Posterior cingulate gyrus (tissue), 11 donors: ENCODE results near the gene RBM8A.

Source experiments
- DNase-seq, 10 donors: peaks; one replicate each; pipeline versions ENCODE4 v3.0.0 to v3.0.0-alpha.2; 2020 to 2021; ENCODE audit warnings: mixed read lengths in 3 of 10
- intact Hi-C: fragments of 100-400 bp; cut with DNase I; formaldehyde crosslinking; loops from one replicate; pipeline ENCODE4 v1.15.1; 2023

Gene RBM8A

GRCh38 chr1:145927063-145927886 lies at the start of gene RBM8A:
TSS of gene RBM8A (minus strand) at chr1:145927484. CDS start at chr1:145927426, 58 bp downstream.
- DNase-seq = peak; percentile 88 to 99 (median 93)
- intact Hi-C loops = loop anchor here (2.0 kb wide), 1 partner anchor 30 kb away; no protein-coding TSS in a partner anchor

GRCh38 chr1:145977016-145977415 lies 49.7 kb upstream of the RBM8A start:
- intact Hi-C loops = loop anchor here (1.0 kb wide), 2 partner anchors 30 to 36 kb away; no protein-coding TSS in a partner anchor

GRCh38 chr1:145975216-145975615 lies 47.9 kb upstream of the RBM8A start:
- no peak for DNase-seq

More at GRCh38 chr1:145977016-145977415, 49.7 kb upstream of the RBM8A start:
- no peak for DNase-seq

GRCh38 chr1:145974721-145975120 lies 47.4 kb upstream of the RBM8A start:
- intact Hi-C loops = loop anchor here (5.0 kb wide), 1 partner anchor 62 kb away; the partner anchor contains the start of gene ITGA10
- DNase-seq = no peak

More at GRCh38 chr1:145975216-145975615, 47.9 kb upstream of the RBM8A start:
- intact Hi-C loops = no loop called here

- no peak for DNase-seq
Measured at GRCh38 chr1:145972580-145972979, 45.3 kb upstream of the RBM8A start.

GRCh38 chr1:145967288-145967687 lies 40.0 kb upstream of the RBM8A start:
- intact Hi-C loops = no loop called here
- DNase-seq = no peak

More at GRCh38 chr1:145972580-145972979, 45.3 kb upstream of the RBM8A start:
- intact Hi-C loops = loop anchor here (5.0 kb wide), 1 partner anchor 60 kb away; the partner anchor contains the start of gene ITGA10

- no peak for DNase-seq
- intact Hi-C loops = no loop called here
Measured at GRCh38 chr1:145965119-145965744, 37.9 kb upstream of the RBM8A start.

- intact Hi-C loops = no loop called here
- peak; percentile 89 to 99 (median 94) for DNase-seq
Measured at GRCh38 chr1:145964328-145965118, 37.2 kb upstream of the RBM8A start, which contains the start of the genes ANKRD34A and POLR3GL. TSS of gene ANKRD34A (minus strand) at chr1:145964575. CDS start at chr1:145961759, 2,816 bp downstream. TSS of gene POLR3GL (plus strand) at chr1:145964690. CDS start at chr1:145974866, 10,176 bp downstream.

- DNase-seq = no peak
- intact Hi-C loops = no loop called here
Measured at GRCh38 chr1:145963265-145964019, 36.2 kb upstream of the RBM8A start.

GRCh38 chr1:145962157-145963102 lies 35.1 kb upstream of the RBM8A start:
- DNase-seq = peak; percentile 58 to 96 (median 76)
- intact Hi-C loops = no loop called here

GRCh38 chr1:145961425-145962156 lies 34.3 kb upstream of the RBM8A start:
- intact Hi-C loops = no loop called here
- DNase-seq = peak; percentile 53 to 97 (median 78)

- no peak for DNase-seq
- intact Hi-C loops = no loop called here
Measured at GRCh38 chr1:145961109-145961424, 33.8 kb upstream of the RBM8A start.

GRCh38 chr1:145960468-145961108 lies 33.3 kb upstream of the RBM8A start:
- DNase-seq = peak; percentile 48 to 95 (median 68)
- intact Hi-C loops = no loop called here

- intact Hi-C loops = loop anchor here (5.0 kb wide), 1 partner anchor 77 kb away; no protein-coding TSS in a partner anchor
- DNase-seq = no peak
Measured at GRCh38 chr1:145959957-145960467, 32.7 kb upstream of the RBM8A start.

GRCh38 chr1:145959333-145959732 lies 32.0 kb upstream of the RBM8A start:
- intact Hi-C loops = loop anchor here (5.0 kb wide), 1 partner anchor 78 kb away; no protein-coding TSS in a partner anchor
- no peak for DNase-seq

GRCh38 chr1:145958734-145959133 lies 31.4 kb upstream of the RBM8A start:
- no peak for DNase-seq
- intact Hi-C loops = loop anchor here (5.0 kb wide), 1 partner anchor 79 kb away; no protein-coding TSS in a partner anchor
